ENCODE data around the gene RPP25. TPM values are rescaled to one million over a fixed set of nuclear protein-coding genes. Genes with fewer than 3 reads are reported as not detected.
"Not testable (repeated sequence)": the region's sequence is repeated elsewhere in the genome, so short reads cannot be mapped to it uniquely, and the experiment has no call there.

The RPP25 gene
- total RNA-seq, 1 donor from 2014 or later, result 24.0 TPM

DNA sequence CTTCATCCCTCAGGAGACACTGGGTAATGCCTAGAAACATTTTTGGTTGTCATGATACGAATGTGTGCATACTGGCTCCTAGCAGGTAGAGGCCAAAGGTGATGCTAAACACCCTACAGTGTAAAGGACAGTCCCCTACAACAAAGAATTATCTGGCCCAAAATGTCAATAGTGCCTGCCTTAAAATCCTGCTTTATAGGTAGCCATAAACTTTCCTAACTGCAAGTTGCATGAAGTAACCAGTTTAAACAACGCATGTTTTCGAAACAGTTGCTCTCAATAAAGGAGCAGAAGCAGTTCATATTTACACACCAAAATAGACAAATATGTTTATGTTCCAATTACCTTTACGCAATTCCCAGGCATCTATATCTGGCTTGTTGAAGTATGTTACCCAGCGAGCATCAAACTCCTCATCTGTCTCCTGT is 27.8 kb downstream of the RPP25 start:
- Mint-ChIP-seq H3K27ac (ENCODE audit: unreplicated experiment) (no peak overlapping the region), H3K36me3 (ENCODE audit: low read depth, unreplicated experiment) (peaks cover 9% of the 10 kb centered on the region), H3K4me3 (ENCODE audit: unreplicated experiment) (peak overlapping the region; percentile 25), H3K9me3 (ENCODE audit: unreplicated experiment) (no peaks in the 10 kb centered on the region), H3K4me1 (ENCODE audit: unreplicated experiment) (no peaks in the 10 kb centered on the region), H3K27me3 (ENCODE audit: unreplicated experiment) (no peaks in the 10 kb centered on the region)
- no peak for TF ChIP-seq CTCF (IDR thresholded peaks at IDR 0.05; ENCODE audit: unreplicated experiment)
- no peak for DNase-seq (ENCODE audit: low spot score)

- DNase-seq (ENCODE audit: low spot score), result no peak
- Mint-ChIP-seq H3K27me3 (ENCODE audit: unreplicated experiment) (no peaks in the 10 kb centered on the region), H3K4me1 (ENCODE audit: unreplicated experiment) (no peaks in the 10 kb centered on the region), H3K27ac (ENCODE audit: unreplicated experiment) (no peak overlapping the region), H3K36me3 (ENCODE audit: low read depth, unreplicated experiment) (peaks cover 28% of the 10 kb centered on the region), H3K4me3 (ENCODE audit: unreplicated experiment) (no peak overlapping the region), H3K9me3 (ENCODE audit: unreplicated experiment) (no peaks in the 10 kb centered on the region)
- TF ChIP-seq CTCF (IDR thresholded peaks at IDR 0.05; ENCODE audit: unreplicated experiment), result no peak
Observed at GRCh38 chr15:74924525-74924924, 32.0 kb downstream of the RPP25 start.

- Mint-ChIP-seq H3K4me3 (ENCODE audit: unreplicated experiment) (no peak overlapping the region), H3K27ac (ENCODE audit: unreplicated experiment) (no peak overlapping the region), H3K9me3 (ENCODE audit: unreplicated experiment) (no peaks in the 10 kb centered on the region), H3K36me3 (ENCODE audit: low read depth, unreplicated experiment) (peaks cover 38% of the 10 kb centered on the region), H3K4me1 (ENCODE audit: unreplicated experiment) (no peaks in the 10 kb centered on the region), H3K27me3 (ENCODE audit: unreplicated experiment) (no peaks in the 10 kb centered on the region)
- no peak for DNase-seq (ENCODE audit: low spot score)
- no peak for TF ChIP-seq CTCF (IDR thresholded peaks at IDR 0.05; ENCODE audit: unreplicated experiment)
Observed at GRCh38 chr15:74920456-74920855, 36.1 kb downstream of the RPP25 start.

DNA sequence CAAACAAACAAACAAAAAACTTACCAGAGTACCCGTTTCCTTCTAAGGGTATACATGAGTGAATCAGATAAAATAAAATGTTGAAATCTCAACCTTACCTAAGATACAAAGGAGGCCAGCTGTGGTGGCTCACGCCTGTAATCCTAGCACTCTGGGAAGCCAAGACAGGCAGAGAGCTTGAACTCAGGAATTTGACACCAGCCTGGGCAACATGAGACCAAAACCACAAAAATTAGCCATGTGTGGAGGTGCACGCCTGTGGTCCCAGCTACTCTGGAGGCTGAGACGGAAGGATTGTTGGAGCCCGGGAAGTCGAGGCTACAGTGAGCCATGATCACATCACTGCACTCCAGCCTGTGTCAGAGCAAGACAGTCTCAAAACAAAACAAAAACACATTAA is 38.9 kb downstream of the RPP25 start:
- Mint-ChIP-seq H3K4me3 (ENCODE audit: unreplicated experiment) (no peak overlapping the region), H3K36me3 (ENCODE audit: low read depth, unreplicated experiment) (peaks cover 33% of the 10 kb centered on the region)

GRCh38 chr15:74913799-74914198 is 42.8 kb downstream of the RPP25 start:
- not testable (repeated sequence) for H3K4me1 Mint-ChIP-seq (ENCODE audit: unreplicated experiment); DNase-seq (ENCODE audit: low spot score); H3K27me3 Mint-ChIP-seq (ENCODE audit: unreplicated experiment); H3K27ac Mint-ChIP-seq (ENCODE audit: unreplicated experiment); H3K9me3 Mint-ChIP-seq (ENCODE audit: unreplicated experiment); H3K4me3 Mint-ChIP-seq (ENCODE audit: unreplicated experiment)
- peaks cover 16% of the 10 kb centered on the region for H3K36me3 Mint-ChIP-seq (ENCODE audit: low read depth, unreplicated experiment)

More for the DNA sequence above, 38.9 kb downstream of the RPP25 start:
- no peak for TF ChIP-seq CTCF (IDR thresholded peaks at IDR 0.05; ENCODE audit: unreplicated experiment)
- no peak for DNase-seq (ENCODE audit: low spot score)
- Mint-ChIP-seq H3K27ac (ENCODE audit: unreplicated experiment) (no peak overlapping the region), H3K27me3 (ENCODE audit: unreplicated experiment) (no peaks in the 10 kb centered on the region), H3K9me3 (ENCODE audit: unreplicated experiment) (no peaks in the 10 kb centered on the region), H3K4me1 (ENCODE audit: unreplicated experiment) (no peaks in the 10 kb centered on the region)

- Mint-ChIP-seq H3K9me3 (ENCODE audit: unreplicated experiment) (no peaks in the 10 kb centered on the region), H3K27ac (ENCODE audit: unreplicated experiment) (no peak overlapping the region), H3K36me3 (ENCODE audit: low read depth, unreplicated experiment) (peaks cover 11% of the 10 kb centered on the region), H3K4me3 (ENCODE audit: unreplicated experiment) (no peak overlapping the region), H3K27me3 (ENCODE audit: unreplicated experiment) (peaks cover 2% of the 10 kb centered on the region), H3K4me1 (ENCODE audit: unreplicated experiment) (no peaks in the 10 kb centered on the region)
- no peak for DNase-seq (ENCODE audit: low spot score)
- TF ChIP-seq CTCF (IDR thresholded peaks at IDR 0.05; ENCODE audit: unreplicated experiment), result no peak
Observed at GRCh38 chr15:74913041-74913440, 43.5 kb downstream of the RPP25 start.

All from endothelial cell (in vitro differentiated cells).